Measurements from ENCODE around the gene CGNL1. TPM values are rescaled to one million over a fixed set of nuclear protein-coding genes. Genes with fewer than 3 reads are reported as not detected.
A peak's percentile ranks its signal among the peaks of the same experiment; 100 is the strongest.

The CGNL1 gene
- total RNA-seq, 2 donors from 2014 or later, result not detected

- no peaks in the 10 kb centered on the region for H3K4me1 Mint-ChIP-seq (ENCODE audit: low read depth)
- H3K36me3 Mint-ChIP-seq (ENCODE audit: insufficient read depth in 2 of 2), result no peaks in the 10 kb centered on the region
- H3K27me3 Mint-ChIP-seq (ENCODE audit: low read depth), result no peaks in the 10 kb centered on the region
- no peak for ATAC-seq (replicated peaks in 1 of 2)
- H3K9me3 Mint-ChIP-seq, result no peaks in the 10 kb centered on the region
- H3K4me3 Mint-ChIP-seq, result no peak overlapping the region
- DNase-seq, result no peak
- H3K27ac Mint-ChIP-seq, result no peak overlapping the region
Observed at GRCh38 chr15:57356636-57357035, 19.7 kb upstream of the CGNL1 start.

DNA sequence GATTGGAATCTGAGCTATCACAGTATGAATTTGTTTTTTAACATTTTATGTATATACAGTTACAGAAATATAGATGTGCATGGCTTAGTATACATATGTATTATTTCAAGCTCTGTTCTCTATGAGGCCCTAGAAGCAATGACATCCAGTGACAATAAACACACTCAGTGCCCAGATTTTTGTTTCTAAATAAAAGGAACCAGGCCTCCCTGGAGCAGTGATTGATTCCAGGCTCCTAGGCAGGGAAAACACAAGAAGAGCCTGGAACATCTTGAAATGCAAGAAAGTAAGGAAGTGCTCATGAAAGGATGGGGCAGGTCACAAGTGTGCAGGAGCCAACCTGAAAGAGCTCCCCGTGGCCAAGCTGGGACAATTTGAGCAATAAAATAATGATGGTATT, 18.5 kb upstream of the CGNL1 start:
- Mint-ChIP-seq H3K27me3 (ENCODE audit: low read depth) (no peaks in the 10 kb centered on the region), H3K9me3 (no peaks in the 10 kb centered on the region), H3K4me3 (no peak overlapping the region), H3K36me3 (ENCODE audit: insufficient read depth in 2 of 2) (no peaks in the 10 kb centered on the region), H3K27ac (no peak overlapping the region), H3K4me1 (ENCODE audit: low read depth) (no peaks in the 10 kb centered on the region)
- ATAC-seq (replicated peaks in 1 of 2) (no peak), DNase-seq (no peak)

GRCh38 chr15:57358571-57358970, 17.7 kb upstream of the CGNL1 start:
- Mint-ChIP-seq H3K9me3 (no peaks in the 10 kb centered on the region), H3K27ac (no peak overlapping the region), H3K27me3 (ENCODE audit: low read depth) (no peaks in the 10 kb centered on the region), H3K4me3 (no peak overlapping the region), H3K4me1 (ENCODE audit: low read depth) (no peaks in the 10 kb centered on the region), H3K36me3 (ENCODE audit: insufficient read depth in 2 of 2) (no peaks in the 10 kb centered on the region)
- ATAC-seq (replicated peaks in 1 of 2) (no peak), DNase-seq (no peak)

GRCh38 chr15:57363661-57364060, 12.6 kb upstream of the CGNL1 start:
- Mint-ChIP-seq H3K4me1 (ENCODE audit: low read depth) (no peaks in the 10 kb centered on the region), H3K27me3 (ENCODE audit: low read depth) (no peaks in the 10 kb centered on the region), H3K9me3 (no peaks in the 10 kb centered on the region), H3K27ac (no peak overlapping the region), H3K4me3 (no peak overlapping the region), H3K36me3 (ENCODE audit: insufficient read depth in 2 of 2) (no peaks in the 10 kb centered on the region)
- no peak for ATAC-seq (replicated peaks in 1 of 2)
- no peak for DNase-seq

GRCh38 chr15:57364282-57365007, 11.9 kb upstream of the CGNL1 start:
- Mint-ChIP-seq H3K9me3 (no peaks in the 10 kb centered on the region), H3K36me3 (ENCODE audit: insufficient read depth in 2 of 2) (no peaks in the 10 kb centered on the region), H3K27me3 (ENCODE audit: low read depth) (no peaks in the 10 kb centered on the region), H3K4me1 (ENCODE audit: low read depth) (no peaks in the 10 kb centered on the region), H3K4me3 (no peak overlapping the region), H3K27ac (no peak overlapping the region)
- DNase-seq (no peak), ATAC-seq (replicated peaks in 1 of 2) (no peak)

DNA sequence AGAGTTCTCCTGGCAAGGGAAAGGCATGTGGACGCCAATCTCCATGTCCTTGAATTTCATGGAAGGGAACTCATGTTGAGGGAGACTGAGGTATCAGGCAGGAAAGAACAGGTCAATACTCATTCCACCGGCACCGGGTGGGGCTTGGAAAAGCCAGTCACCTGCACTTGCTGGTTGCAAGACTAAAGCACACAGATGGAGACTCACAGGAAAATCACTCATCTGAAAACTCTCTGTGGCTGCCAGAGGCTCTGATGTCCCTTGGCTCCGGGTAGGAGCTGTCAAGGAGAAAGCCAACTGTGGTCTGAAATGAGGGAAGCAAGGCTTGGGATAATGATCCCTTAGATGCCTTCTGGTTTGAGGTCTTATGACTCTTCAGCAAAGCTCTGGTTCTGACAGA, 8.7 kb upstream of the CGNL1 start:
- DNase-seq, result no peak

GRCh38 chr15:57370929-57371328, 5.4 kb upstream of the CGNL1 start:
- no peaks in the 10 kb centered on the region for H3K9me3 Mint-ChIP-seq
- peaks cover 21% of the 10 kb centered on the region for H3K27me3 Mint-ChIP-seq (ENCODE audit: low read depth)
- no peak overlapping the region for H3K4me3 Mint-ChIP-seq
- DNase-seq, result no peak
- no peak for ATAC-seq (replicated peaks in 1 of 2)
- H3K4me1 Mint-ChIP-seq (ENCODE audit: low read depth), result peaks cover 2% of the 10 kb centered on the region
- peaks cover 2% of the 10 kb centered on the region in 2 donors for H3K36me3 Mint-ChIP-seq (ENCODE audit: insufficient read depth in 2 of 2)
- H3K27ac Mint-ChIP-seq, result no peak overlapping the region

More for the DNA sequence above, 8.7 kb upstream of the CGNL1 start:
- Mint-ChIP-seq H3K4me3 (no peak overlapping the region), H3K4me1 (ENCODE audit: low read depth) (no peaks in the 10 kb centered on the region), H3K36me3 (ENCODE audit: insufficient read depth in 2 of 2) (no peaks in the 10 kb centered on the region), H3K27ac (no peak overlapping the region), H3K9me3 (no peaks in the 10 kb centered on the region), H3K27me3 (ENCODE audit: low read depth) (no peaks in the 10 kb centered on the region)
- ATAC-seq (replicated peaks in 1 of 2), result no peak

DNA sequence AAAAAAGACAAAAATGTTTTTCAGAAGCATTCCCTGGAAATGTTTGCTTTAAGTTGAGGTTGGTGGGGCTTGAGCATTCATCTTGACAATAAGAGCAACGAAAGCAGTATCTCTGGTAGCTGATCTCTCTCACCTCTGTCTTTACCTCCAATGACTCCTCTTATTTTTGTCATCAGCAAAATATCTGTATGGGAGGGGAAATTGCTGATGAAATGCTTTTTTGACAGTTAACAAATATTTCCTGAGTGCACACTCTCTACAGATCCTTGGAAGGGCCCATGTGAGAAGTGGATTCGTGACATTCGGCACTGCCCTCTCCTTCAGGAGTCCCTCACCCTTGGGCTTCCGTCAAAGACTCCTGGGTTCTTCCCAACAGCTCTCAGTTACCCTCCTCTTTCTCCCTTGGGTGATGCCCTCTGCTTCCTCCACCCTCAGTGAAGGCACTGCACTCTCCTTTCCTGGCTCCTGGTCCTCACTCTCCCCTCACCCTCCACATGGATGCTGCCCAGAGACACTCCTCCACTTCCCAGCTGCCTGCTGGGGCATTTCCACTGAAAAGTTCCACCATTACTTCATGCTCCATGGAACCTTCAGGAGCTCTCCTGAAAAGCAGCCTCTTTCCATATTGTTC, 2.9 kb upstream of the CGNL1 start:
- DNase-seq (no peak), ATAC-seq (replicated peaks in 1 of 2) (no peak)
- H3K36me3 Mint-ChIP-seq (ENCODE audit: insufficient read depth in 2 of 2), result peaks cover 2 to 3% of the 10 kb centered on the region in 2 donors
- H3K4me1 Mint-ChIP-seq (ENCODE audit: low read depth), result peaks cover 3% of the 10 kb centered on the region
- peaks cover 35% of the 10 kb centered on the region for H3K27me3 Mint-ChIP-seq (ENCODE audit: low read depth)
- H3K9me3 Mint-ChIP-seq, result no peaks in the 10 kb centered on the region
- H3K27ac Mint-ChIP-seq, result no peak overlapping the region
- no peak overlapping the region for H3K4me3 Mint-ChIP-seq

- Mint-ChIP-seq H3K27me3 (ENCODE audit: low read depth) (peaks cover 40% of the 10 kb centered on the region), H3K9me3 (no peaks in the 10 kb centered on the region), H3K4me1 (ENCODE audit: low read depth) (peaks cover 3% of the 10 kb centered on the region), H3K4me3 (no peak overlapping the region), H3K27ac (no peak overlapping the region), H3K36me3 (ENCODE audit: insufficient read depth in 2 of 2) (peaks cover 2 to 3% of the 10 kb centered on the region in 2 donors)
- no peak for DNase-seq
- no peak for ATAC-seq (replicated peaks in 1 of 2)
Observed at GRCh38 chr15:57373882-57374276, 2.4 kb upstream of the CGNL1 start.

DNA sequence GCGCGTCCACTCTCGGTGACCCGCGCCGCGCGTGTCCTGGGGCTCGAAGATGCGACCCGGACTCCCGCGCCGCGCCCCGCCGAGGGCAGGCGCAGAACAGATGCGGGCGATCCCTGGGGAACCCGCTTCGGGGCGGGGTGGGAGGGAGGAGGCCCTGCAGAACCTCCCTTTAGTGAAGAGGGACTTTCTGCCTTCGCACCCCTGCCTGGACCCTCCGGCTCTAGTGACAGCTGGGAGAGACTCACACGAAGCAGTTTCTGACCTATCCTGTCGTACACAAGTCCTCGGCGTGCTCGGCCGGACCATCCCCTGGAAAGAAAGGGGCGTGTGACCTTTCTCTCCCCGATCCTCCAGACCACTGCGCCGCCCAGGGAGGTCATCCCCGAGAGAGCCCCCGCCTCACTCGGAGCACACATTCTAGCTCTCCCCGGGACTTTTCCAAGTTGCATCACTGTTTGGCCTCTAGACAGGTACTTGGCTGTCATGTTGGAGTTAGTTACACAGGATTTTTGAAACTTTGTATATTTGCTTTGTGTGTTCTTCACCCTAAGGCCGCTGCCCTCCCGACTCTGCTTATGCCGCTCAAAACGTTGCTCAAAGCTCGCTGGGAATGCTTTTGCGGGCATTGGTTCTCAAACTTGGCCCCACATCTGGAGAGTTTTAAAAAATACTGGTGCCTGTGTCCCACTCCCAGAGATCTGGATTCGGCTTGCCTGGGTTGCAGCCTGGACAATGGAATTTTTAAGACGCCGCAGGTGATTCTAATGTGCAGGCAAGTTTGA, 582 bp downstream of the CGNL1 start:
- peaks cover 48% of the 10 kb centered on the region for H3K27me3 Mint-ChIP-seq (ENCODE audit: low read depth)
- peaks cover 3% of the 10 kb centered on the region for H3K4me1 Mint-ChIP-seq (ENCODE audit: low read depth)
- H3K9me3 Mint-ChIP-seq, result no peaks in the 10 kb centered on the region
- ATAC-seq (replicated peaks in 1 of 2) (no peak), DNase-seq (peak in 1 of 2 donors; percentile 1)
- H3K27ac Mint-ChIP-seq, result no peak overlapping the region
- peaks cover 2 to 3% of the 10 kb centered on the region in 2 donors for H3K36me3 Mint-ChIP-seq (ENCODE audit: insufficient read depth in 2 of 2)
- peak overlapping the region; percentile 53 to 74 for H3K4me3 Mint-ChIP-seq

DNA sequence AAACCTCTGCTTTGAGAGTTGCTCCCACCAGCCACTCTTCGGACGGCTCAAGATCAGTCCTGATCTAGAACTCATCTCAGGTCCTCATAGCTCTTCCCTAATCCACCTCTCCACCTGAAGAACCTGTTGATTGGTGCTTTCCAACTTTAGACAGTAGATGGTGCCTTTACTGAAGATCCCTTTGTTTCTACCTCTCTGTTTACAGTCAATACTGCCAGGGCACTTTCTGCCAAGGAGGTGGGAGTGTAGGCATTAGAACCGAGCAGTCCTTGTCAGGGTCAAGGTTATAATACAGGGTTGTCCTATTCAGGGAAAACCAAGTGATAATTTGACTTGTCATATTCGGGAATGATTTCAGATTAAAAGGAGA, 1.2 kb downstream of the CGNL1 start:
- peaks cover 48% of the 10 kb centered on the region for H3K27me3 Mint-ChIP-seq (ENCODE audit: low read depth)
- H3K4me3 Mint-ChIP-seq, result peak overlapping the region; percentile 53 to 74
- DNase-seq (no peak), ATAC-seq (replicated peaks in 1 of 2) (no peak)
- peaks cover 2 to 3% of the 10 kb centered on the region in 2 donors for H3K36me3 Mint-ChIP-seq (ENCODE audit: insufficient read depth in 2 of 2)
- H3K9me3 Mint-ChIP-seq, result no peaks in the 10 kb centered on the region
- peaks cover 3% of the 10 kb centered on the region for H3K4me1 Mint-ChIP-seq (ENCODE audit: low read depth)
- H3K27ac Mint-ChIP-seq, result no peak overlapping the region

- no peak for ATAC-seq (replicated peaks in 1 of 2)
- peaks cover 41% of the 10 kb centered on the region for H3K27me3 Mint-ChIP-seq (ENCODE audit: low read depth)
Observed at GRCh38 chr15:57379487-57379886, 3.2 kb downstream of the CGNL1 start.

DNA sequence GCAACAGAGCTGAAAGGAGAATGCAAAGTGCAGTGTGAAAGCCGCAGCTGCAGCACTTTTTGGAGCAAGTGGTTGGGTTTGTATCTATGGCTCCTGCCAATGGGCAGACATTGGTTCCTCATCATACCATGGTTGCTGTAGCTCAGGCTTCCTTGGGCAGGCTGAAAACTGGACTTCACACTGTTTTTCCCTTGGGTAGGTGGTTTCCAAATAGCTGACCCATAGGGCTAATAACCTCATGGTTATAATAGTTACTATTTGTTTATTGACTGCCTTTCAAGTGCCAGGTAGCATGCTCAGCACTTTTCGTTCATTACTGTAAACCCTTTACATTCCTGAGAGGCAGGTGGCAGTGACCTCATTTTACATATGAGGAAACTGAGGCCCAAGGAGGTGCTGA, 4.5 kb downstream of the CGNL1 start:
- Mint-ChIP-seq H3K27me3 (ENCODE audit: low read depth) (peaks cover 28% of the 10 kb centered on the region), H3K36me3 (ENCODE audit: insufficient read depth in 2 of 2) (peaks cover 2% of the 10 kb centered on the region in 2 donors), H3K4me3 (no peak overlapping the region), H3K27ac (no peak overlapping the region), H3K4me1 (ENCODE audit: low read depth) (peaks cover 2% of the 10 kb centered on the region), H3K9me3 (no peaks in the 10 kb centered on the region)
- ATAC-seq (replicated peaks in 1 of 2) (no peak), DNase-seq (no peak)

More at GRCh38 chr15:57379487-57379886, 3.2 kb downstream of the CGNL1 start:
- Mint-ChIP-seq H3K36me3 (ENCODE audit: insufficient read depth in 2 of 2) (peaks cover 2 to 3% of the 10 kb centered on the region in 2 donors), H3K4me1 (ENCODE audit: low read depth) (peaks cover 3% of the 10 kb centered on the region), H3K4me3 (no peak overlapping the region), H3K27ac (no peak overlapping the region), H3K9me3 (no peaks in the 10 kb centered on the region)
- DNase-seq, result no peak
